Stimulated activated naive B cell treated with anti-CD40 and anti-IgM and Interleukin-4, amounts not matched to agents 10 μg/mL and 1 μg/mL and 100 μg/mL, for 72 hours (primary cell): ENCODE measurements around the gene MKLN1.

Source experiments
- ATAC-seq, 2 donors: fragments of 150-1000 bp; cut with Tn5 transposase; replicated peaks; 2 replicates each; pipeline ENCODE4 v1.10.0; 2021; ENCODE audit warnings: moderate library complexity in 1 of 2
- DNase-seq: peaks from one replicate; pipeline ENCODE4 v3.0.0; 2021
- H3K27ac Mint-ChIP-seq: one replicate; pipeline ENCODE4 v1.8.0; 2022; ENCODE audit warnings: mild to moderate bottlenecking, mixed read lengths
- H3K27me3 Mint-ChIP-seq, 2 donors: one replicate each; pipeline ENCODE4 v1.8.0; 2022; ENCODE audit warnings: mixed read lengths in 2 of 2
- H3K36me3 Mint-ChIP-seq, 2 donors: one replicate each; pipeline ENCODE4 v1.8.0; 2022; ENCODE audit warnings: mixed read lengths in 2 of 2, mild to moderate bottlenecking in 1 of 2
- H3K4me1 Mint-ChIP-seq, 2 donors: one replicate each; pipeline ENCODE4 v1.8.0; 2022; ENCODE audit warnings: mixed read lengths in 2 of 2, mild to moderate bottlenecking in 1 of 2
- H3K4me3 Mint-ChIP-seq, 2 donors: one replicate each; pipeline ENCODE4 v1.8.0; 2022; ENCODE audit warnings: mild to moderate bottlenecking in 2 of 2, mixed read lengths in 2 of 2, moderate library complexity in 1 of 2
- H3K9me3 Mint-ChIP-seq, 2 donors: one replicate each; pipeline ENCODE4 v1.8.0; 2022; ENCODE audit warnings: mixed read lengths in 2 of 2, mild to moderate bottlenecking in 1 of 2

Gene MKLN1

GRCh38 chr7:131327626-131328376, at the start of gene MKLN1:
Gene MKLN1 (plus strand): TSS chr7:131327876. CDS start chr7:131327900, 24 bp downstream.
- DNase-seq (peak; percentile 81), ATAC-seq (peak; percentile 91 to 95)
- Mint-ChIP-seq H3K4me3 (peak within 1 kb of the TSS; percentile 88 to 94), H3K36me3 (peaks cover 13 to 19% of the 10 kb centered on the region in 2 donors), H3K9me3 (no peaks in the 10 kb centered on the region), H3K27me3 (no peaks in the 10 kb centered on the region), H3K27ac (peak within 1 kb of the TSS; percentile 95), H3K4me1 (peaks cover 37 to 58% of the 10 kb centered on the region in 2 donors)

- no peaks in the 10 kb centered on the region for H3K27me3 Mint-ChIP-seq
- H3K27ac Mint-ChIP-seq: no peak overlapping the region
- DNase-seq: no peak
Measured at GRCh38 chr7:131279044-131279443, 48.6 kb upstream of the MKLN1 start.

GRCh38 chr7:131281266-131282048, 46.2 kb upstream of the MKLN1 start:
- no peaks in the 10 kb centered on the region for H3K36me3 Mint-ChIP-seq
- H3K27ac Mint-ChIP-seq: no peak overlapping the region
- H3K27me3 Mint-ChIP-seq: no peaks in the 10 kb centered on the region
- DNase-seq (no peak), ATAC-seq (no peak)
- peaks cover 2 to 6% of the 10 kb centered on the region in 2 donors for H3K4me1 Mint-ChIP-seq
- peaks cover 0 to 3% of the 10 kb centered on the region in 2 donors for H3K9me3 Mint-ChIP-seq
- no peak overlapping the region for H3K4me3 Mint-ChIP-seq

More at GRCh38 chr7:131279044-131279443, 48.6 kb upstream of the MKLN1 start:
- Mint-ChIP-seq H3K4me3 (no peak overlapping the region), H3K36me3 (no peaks in the 10 kb centered on the region), H3K4me1 (peaks cover 0 to 2% of the 10 kb centered on the region in 2 donors), H3K9me3 (peaks cover 0 to 3% of the 10 kb centered on the region in 2 donors)
- no peak for ATAC-seq

GRCh38 chr7:131284702-131285419, 42.8 kb upstream of the MKLN1 start:
- Mint-ChIP-seq H3K27me3 (no peaks in the 10 kb centered on the region), H3K9me3 (peaks cover 5 to 7% of the 10 kb centered on the region in 2 donors)

GRCh38 chr7:131285556-131285955, 42.1 kb upstream of the MKLN1 start:
- no peak for DNase-seq
- Mint-ChIP-seq H3K27ac (no peak overlapping the region), H3K27me3 (no peaks in the 10 kb centered on the region), H3K4me1 (peaks cover 2 to 6% of the 10 kb centered on the region in 2 donors), H3K4me3 (no peak overlapping the region), H3K36me3 (peaks cover 6 to 9% of the 10 kb centered on the region in 2 donors), H3K9me3 (peaks cover 5% of the 10 kb centered on the region in 2 donors)
- ATAC-seq: no peak

More at GRCh38 chr7:131284702-131285419, 42.8 kb upstream of the MKLN1 start:
- Mint-ChIP-seq H3K27ac (no peak overlapping the region), H3K4me1 (peaks cover 2 to 6% of the 10 kb centered on the region in 2 donors), H3K36me3 (peaks cover 6 to 9% of the 10 kb centered on the region in 2 donors), H3K4me3 (no peak overlapping the region)
- ATAC-seq (peak; percentile 29 to 50), DNase-seq (no peak)

- DNase-seq: no peak
- Mint-ChIP-seq H3K27ac (no peak overlapping the region), H3K4me1 (peaks cover 2 to 6% of the 10 kb centered on the region in 2 donors), H3K9me3 (peaks cover 5% of the 10 kb centered on the region in 2 donors), H3K4me3 (no peak overlapping the region), H3K27me3 (no peaks in the 10 kb centered on the region), H3K36me3 (peaks cover 6 to 9% of the 10 kb centered on the region in 2 donors)
- ATAC-seq: no peak
Measured at GRCh38 chr7:131288450-131288849, 39.2 kb upstream of the MKLN1 start.

GRCh38 chr7:131289051-131289450, 38.6 kb upstream of the MKLN1 start:
- no peak for DNase-seq
- Mint-ChIP-seq H3K27me3 (no peaks in the 10 kb centered on the region), H3K36me3 (peaks cover 6 to 9% of the 10 kb centered on the region in 2 donors), H3K4me1 (peaks cover 2 to 6% of the 10 kb centered on the region in 2 donors), H3K9me3 (peaks cover 5% of the 10 kb centered on the region in 2 donors), H3K4me3 (no peak overlapping the region), H3K27ac (no peak overlapping the region)
- ATAC-seq: no peak

- Mint-ChIP-seq H3K9me3 (peaks cover 5% of the 10 kb centered on the region in 2 donors), H3K4me3 (no peak overlapping the region), H3K36me3 (peaks cover 5 to 9% of the 10 kb centered on the region in 2 donors), H3K4me1 (no peaks in the 10 kb centered on the region), H3K27me3 (no peaks in the 10 kb centered on the region), H3K27ac (no peak overlapping the region)
- ATAC-seq: no peak
- DNase-seq: no peak
Measured at GRCh38 chr7:131292141-131292905, 35.4 kb upstream of the MKLN1 start.

- ATAC-seq (no peak), DNase-seq (no peak)
- Mint-ChIP-seq H3K4me3 (no peak overlapping the region), H3K27me3 (no peaks in the 10 kb centered on the region), H3K27ac (no peak overlapping the region), H3K4me1 (peaks cover 0 to 5% of the 10 kb centered on the region in 2 donors), H3K36me3 (peaks cover under 1 to 5% of the 10 kb centered on the region in 2 donors), H3K9me3 (peaks cover 1 to 5% of the 10 kb centered on the region in 2 donors)
Measured at GRCh38 chr7:131293018-131293417, 34.7 kb upstream of the MKLN1 start.

- H3K9me3 Mint-ChIP-seq: no peaks in the 10 kb centered on the region
- ATAC-seq (no peak), DNase-seq (no peak)
- H3K4me3 Mint-ChIP-seq: no peak overlapping the region
- no peaks in the 10 kb centered on the region for H3K27me3 Mint-ChIP-seq
- peaks cover 4 to 10% of the 10 kb centered on the region in 2 donors for H3K4me1 Mint-ChIP-seq
- H3K27ac Mint-ChIP-seq: no peak overlapping the region
- no peaks in the 10 kb centered on the region for H3K36me3 Mint-ChIP-seq
Measured at GRCh38 chr7:131294553-131294952, 33.1 kb upstream of the MKLN1 start.

- Mint-ChIP-seq H3K9me3 (no peaks in the 10 kb centered on the region), H3K27me3 (peaks cover 0 to 4% of the 10 kb centered on the region in 2 donors), H3K36me3 (no peaks in the 10 kb centered on the region), H3K4me3 (no peak overlapping the region), H3K4me1 (peaks cover 6 to 10% of the 10 kb centered on the region in 2 donors), H3K27ac (peak overlapping the region; percentile 9)
- no peak for DNase-seq
- no peak for ATAC-seq
Measured at GRCh38 chr7:131298608-131298992, 29.1 kb upstream of the MKLN1 start.

GRCh38 chr7:131299074-131299473, 28.6 kb upstream of the MKLN1 start:
- Mint-ChIP-seq H3K4me3 (no peak overlapping the region), H3K27me3 (peaks cover 0 to 4% of the 10 kb centered on the region in 2 donors), H3K27ac (no peak overlapping the region), H3K36me3 (no peaks in the 10 kb centered on the region), H3K9me3 (no peaks in the 10 kb centered on the region), H3K4me1 (peaks cover 6 to 10% of the 10 kb centered on the region in 2 donors)
- DNase-seq: no peak
- ATAC-seq: no peak

- Mint-ChIP-seq H3K27ac (no peak overlapping the region), H3K36me3 (no peaks in the 10 kb centered on the region), H3K4me3 (no peak overlapping the region), H3K27me3 (peaks cover 0 to 4% of the 10 kb centered on the region in 2 donors), H3K9me3 (no peaks in the 10 kb centered on the region), H3K4me1 (peaks cover 6 to 10% of the 10 kb centered on the region in 2 donors)
- ATAC-seq: no peak
- no peak for DNase-seq
Measured at GRCh38 chr7:131300078-131300477, 27.6 kb upstream of the MKLN1 start.
